Measurements from ENCODE around the gene NPAS4. TPM values are rescaled to one million over a fixed set of nuclear protein-coding genes. Genes with fewer than 3 reads are reported as not detected.

The NPAS4 gene
- total RNA-seq, 1 donor from 2014 or later, result 0.20 TPM

GRCh38 chr11:66450560-66450959 is 29.7 kb downstream of the NPAS4 start:
- H3K36me3 Mint-ChIP-seq (ENCODE audit: low read depth, unreplicated experiment), result peaks cover 2% of the 10 kb centered on the region
- no peak for TF ChIP-seq CTCF (IDR thresholded peaks at IDR 0.05; ENCODE audit: insufficient read depth, low read depth, low read length)
- no peak for TF ChIP-seq EZH2 (IDR thresholded peaks at IDR 0.05; ENCODE audit: insufficient read depth, low read length)

GRCh38 chr11:66451663-66452062 is 30.8 kb downstream of the NPAS4 start:
- H3K4me1 Mint-ChIP-seq (ENCODE audit: low read depth, unreplicated experiment), result peaks cover 6% of the 10 kb centered on the region
- FAIRE-seq (no peak), DNase-seq (ENCODE audit: low read depth) (no peak)
- H3K4me2 ChIP-seq (ENCODE audit: low read length), result no peak overlapping the region
- H3K4me3 ChIP-seq (ENCODE audit: insufficient read depth, low read depth, low read length), result no peak overlapping the region
- no peaks in the 10 kb centered on the region for H3K79me2 ChIP-seq (ENCODE audit: insufficient read depth, low read length)
- H3K9me3 Mint-ChIP-seq (ENCODE audit: unreplicated experiment), result no peaks in the 10 kb centered on the region
- H3K27me3 ChIP-seq (ENCODE audit: insufficient read depth, low read length), result peaks cover 17% of the 10 kb centered on the region
- no peaks in the 10 kb centered on the region for H3K4me1 ChIP-seq (ENCODE audit: insufficient read depth, low read length)
- no peak for TF ChIP-seq EZH2 (IDR thresholded peaks at IDR 0.05; ENCODE audit: insufficient read depth, low read length)
- H2AFZ ChIP-seq (ENCODE audit: low read depth, low read length), result no peak overlapping the region
- no peak overlapping the region for H3K9ac ChIP-seq (ENCODE audit: low read length)
- no peaks in the 10 kb centered on the region for H4K20me1 ChIP-seq (ENCODE audit: insufficient read depth, low read length)
- H3K4me3 Mint-ChIP-seq (ENCODE audit: unreplicated experiment), result no peak overlapping the region
- peaks cover 41% of the 10 kb centered on the region for H3K27me3 Mint-ChIP-seq (ENCODE audit: low read depth, unreplicated experiment)
- peaks cover 2% of the 10 kb centered on the region for H3K36me3 Mint-ChIP-seq (ENCODE audit: low read depth, unreplicated experiment)
- H3K36me3 ChIP-seq (ENCODE audit: insufficient read depth, low read length), result no peaks in the 10 kb centered on the region
- no peak overlapping the region for H3K27ac Mint-ChIP-seq (ENCODE audit: unreplicated experiment)
- no peak overlapping the region for H3K27ac ChIP-seq (ENCODE audit: low read depth, low read length)
- H3K9me3 ChIP-seq (ENCODE audit: insufficient read depth, low read depth, low read length), result no peaks in the 10 kb centered on the region

More at GRCh38 chr11:66450560-66450959, 29.7 kb downstream of the NPAS4 start:
- H3K9ac ChIP-seq (ENCODE audit: low read length), result no peak overlapping the region
- H2AFZ ChIP-seq (ENCODE audit: low read depth, low read length), result no peak overlapping the region
- H3K27me3 ChIP-seq (ENCODE audit: insufficient read depth, low read length), result peaks cover 17% of the 10 kb centered on the region
- no peak for FAIRE-seq
- Mint-ChIP-seq H3K9me3 (ENCODE audit: unreplicated experiment) (no peaks in the 10 kb centered on the region), H3K27ac (ENCODE audit: unreplicated experiment) (no peak overlapping the region), H3K4me3 (ENCODE audit: unreplicated experiment) (no peak overlapping the region), H3K4me1 (ENCODE audit: low read depth, unreplicated experiment) (peaks cover 6% of the 10 kb centered on the region), H3K27me3 (ENCODE audit: low read depth, unreplicated experiment) (peaks cover 41% of the 10 kb centered on the region)
- no peak overlapping the region for H3K4me2 ChIP-seq (ENCODE audit: low read length)
- no peaks in the 10 kb centered on the region for H3K36me3 ChIP-seq (ENCODE audit: insufficient read depth, low read length)
- no peak overlapping the region for H3K4me3 ChIP-seq (ENCODE audit: insufficient read depth, low read depth, low read length)
- no peak for DNase-seq (ENCODE audit: low read depth)
- no peaks in the 10 kb centered on the region for H4K20me1 ChIP-seq (ENCODE audit: insufficient read depth, low read length)
- no peak overlapping the region for H3K27ac ChIP-seq (ENCODE audit: low read depth, low read length)
- no peaks in the 10 kb centered on the region for H3K9me3 ChIP-seq (ENCODE audit: insufficient read depth, low read depth, low read length)
- no peaks in the 10 kb centered on the region for H3K4me1 ChIP-seq (ENCODE audit: insufficient read depth, low read length)
- H3K79me2 ChIP-seq (ENCODE audit: insufficient read depth, low read length), result no peaks in the 10 kb centered on the region

GRCh38 chr11:66454247-66454646 is 33.4 kb downstream of the NPAS4 start:
- Histone ChIP-seq H3K27me3 (ENCODE audit: insufficient read depth, low read length) (peaks cover 11% of the 10 kb centered on the region), H3K27ac (ENCODE audit: low read depth, low read length) (no peak overlapping the region), H2AFZ (ENCODE audit: low read depth, low read length) (no peak overlapping the region), H3K9ac (ENCODE audit: low read length) (no peak overlapping the region), H3K4me2 (ENCODE audit: low read length) (no peak overlapping the region), H4K20me1 (ENCODE audit: insufficient read depth, low read length) (no peaks in the 10 kb centered on the region), H3K9me3 (ENCODE audit: insufficient read depth, low read depth, low read length) (no peaks in the 10 kb centered on the region), H3K79me2 (ENCODE audit: insufficient read depth, low read length) (no peaks in the 10 kb centered on the region), H3K4me1 (ENCODE audit: insufficient read depth, low read length) (no peaks in the 10 kb centered on the region), H3K36me3 (ENCODE audit: insufficient read depth, low read length) (no peaks in the 10 kb centered on the region), H3K4me3 (ENCODE audit: insufficient read depth, low read depth, low read length) (no peak overlapping the region)
- TF ChIP-seq CTCF (IDR thresholded peaks at IDR 0.05; ENCODE audit: insufficient read depth, low read depth, low read length) (no peak), EZH2 (IDR thresholded peaks at IDR 0.05; ENCODE audit: insufficient read depth, low read length) (no peak)
- no peak overlapping the region for H3K27ac Mint-ChIP-seq (ENCODE audit: unreplicated experiment)
- H3K27me3 Mint-ChIP-seq (ENCODE audit: low read depth, unreplicated experiment), result peaks cover 33% of the 10 kb centered on the region
- peaks cover 6% of the 10 kb centered on the region for H3K4me1 Mint-ChIP-seq (ENCODE audit: low read depth, unreplicated experiment)
- FAIRE-seq (no peak), DNase-seq (ENCODE audit: low read depth) (peak; percentile 6)
- no peaks in the 10 kb centered on the region for H3K9me3 Mint-ChIP-seq (ENCODE audit: unreplicated experiment)
- no peaks in the 10 kb centered on the region for H3K36me3 Mint-ChIP-seq (ENCODE audit: low read depth, unreplicated experiment)
- no peak overlapping the region for H3K4me3 Mint-ChIP-seq (ENCODE audit: unreplicated experiment)
